ENCODE data around the gene PIK3AP1. TPM values are rescaled to one million over a fixed set of nuclear protein-coding genes. Genes with fewer than 3 reads are reported as not detected.

Gene PIK3AP1
- total RNA-seq, 1 donor: not detected

DNA sequence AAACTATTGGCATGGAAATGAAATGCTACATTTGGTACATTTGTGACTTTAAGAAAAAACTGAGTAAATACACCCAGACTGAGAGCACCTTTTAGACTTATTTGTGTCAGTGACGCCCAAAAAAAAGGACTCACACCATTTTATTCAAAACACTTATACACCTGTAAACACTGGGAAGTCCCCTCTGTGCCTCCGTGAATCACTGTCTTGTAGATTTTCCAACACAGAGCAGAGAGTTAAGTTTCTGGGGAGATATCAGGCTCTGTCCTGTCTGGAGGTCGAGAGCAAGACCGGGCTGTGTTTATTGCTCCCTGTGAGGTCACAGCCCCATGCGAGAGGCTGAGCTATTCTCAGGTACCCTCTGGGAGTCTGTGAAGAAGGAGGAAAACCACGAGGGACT, 72.8 kb downstream of the PIK3AP1 start:
- no peak overlapping the region for H3K4me3 ChIP-seq (ENCODE audit: low read depth, low read length)
- TF ChIP-seq, protein P1, sequence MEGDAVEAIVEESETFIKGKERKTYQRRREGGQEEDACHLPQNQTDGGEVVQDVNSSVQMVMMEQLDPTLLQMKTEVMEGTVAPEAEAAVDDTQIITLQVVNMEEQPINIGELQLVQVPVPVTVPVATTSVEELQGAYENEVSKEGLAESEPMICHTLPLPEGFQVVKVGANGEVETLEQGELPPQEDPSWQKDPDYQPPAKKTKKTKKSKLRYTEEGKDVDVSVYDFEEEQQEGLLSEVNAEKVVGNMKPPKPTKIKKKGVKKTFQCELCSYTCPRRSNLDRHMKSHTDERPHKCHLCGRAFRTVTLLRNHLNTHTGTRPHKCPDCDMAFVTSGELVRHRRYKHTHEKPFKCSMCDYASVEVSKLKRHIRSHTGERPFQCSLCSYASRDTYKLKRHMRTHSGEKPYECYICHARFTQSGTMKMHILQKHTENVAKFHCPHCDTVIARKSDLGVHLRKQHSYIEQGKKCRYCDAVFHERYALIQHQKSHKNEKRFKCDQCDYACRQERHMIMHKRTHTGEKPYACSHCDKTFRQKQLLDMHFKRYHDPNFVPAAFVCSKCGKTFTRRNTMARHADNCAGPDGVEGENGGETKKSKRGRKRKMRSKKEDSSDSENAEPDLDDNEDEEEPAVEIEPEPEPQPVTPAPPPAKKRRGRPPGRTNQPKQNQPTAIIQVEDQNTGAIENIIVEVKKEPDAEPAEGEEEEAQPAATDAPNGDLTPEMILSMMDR (IDR thresholded peaks at IDR 0.05; ENCODE audit: insufficient read depth, low read length): no peak
- no peak for DNase-seq (ENCODE audit: low read depth)

DNA sequence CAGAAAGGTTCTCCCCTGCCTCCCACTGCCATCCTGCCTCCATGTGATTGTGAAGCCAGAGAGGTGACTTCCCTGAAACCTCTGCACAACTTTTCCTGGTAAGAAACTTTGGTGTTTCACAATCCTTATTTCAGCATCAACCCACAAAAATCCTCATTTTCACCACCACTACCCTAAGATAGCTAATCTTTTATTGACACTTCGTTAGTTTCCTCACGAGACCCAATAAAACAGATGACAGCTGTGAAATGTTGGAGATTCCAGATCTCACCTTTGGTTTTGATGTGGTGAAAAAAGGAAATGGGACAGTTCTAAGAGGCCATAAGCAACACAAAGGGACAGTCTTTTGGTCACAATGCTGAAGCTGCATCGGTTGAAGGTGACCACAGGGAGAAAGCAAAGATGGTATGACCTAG, 73.6 kb downstream of the PIK3AP1 start:
- no peak overlapping the region for H3K4me3 ChIP-seq (ENCODE audit: low read depth, low read length)
- TF ChIP-seq, protein P1 (IDR thresholded peaks at IDR 0.05; ENCODE audit: insufficient read depth, low read length): no peak
- DNase-seq (ENCODE audit: low read depth): no peak

DNA sequence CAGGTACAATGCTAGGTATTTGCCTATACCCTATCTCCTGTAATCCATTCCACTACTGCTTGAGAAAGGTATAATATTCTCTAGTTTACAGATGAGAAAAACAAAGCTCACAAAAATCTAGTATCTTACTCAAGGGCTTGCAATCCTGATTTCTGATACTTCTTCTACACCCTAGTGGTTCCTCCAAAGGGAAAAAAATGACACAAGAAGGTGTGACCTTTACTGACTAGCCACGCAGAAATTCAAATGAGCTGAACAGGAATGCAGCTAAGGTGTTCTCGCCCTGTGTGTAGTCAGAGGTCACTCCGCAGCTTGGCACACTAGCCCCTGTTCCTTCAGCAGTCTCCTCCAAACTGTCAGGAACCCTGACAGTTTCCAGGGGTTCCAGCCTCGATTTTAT, 74.0 kb downstream of the PIK3AP1 start:
- TF ChIP-seq, protein P1 (IDR thresholded peaks at IDR 0.05; ENCODE audit: insufficient read depth, low read length): no peak
- no peak overlapping the region for H3K4me3 ChIP-seq (ENCODE audit: low read depth, low read length)
- no peak for DNase-seq (ENCODE audit: low read depth)

DNA sequence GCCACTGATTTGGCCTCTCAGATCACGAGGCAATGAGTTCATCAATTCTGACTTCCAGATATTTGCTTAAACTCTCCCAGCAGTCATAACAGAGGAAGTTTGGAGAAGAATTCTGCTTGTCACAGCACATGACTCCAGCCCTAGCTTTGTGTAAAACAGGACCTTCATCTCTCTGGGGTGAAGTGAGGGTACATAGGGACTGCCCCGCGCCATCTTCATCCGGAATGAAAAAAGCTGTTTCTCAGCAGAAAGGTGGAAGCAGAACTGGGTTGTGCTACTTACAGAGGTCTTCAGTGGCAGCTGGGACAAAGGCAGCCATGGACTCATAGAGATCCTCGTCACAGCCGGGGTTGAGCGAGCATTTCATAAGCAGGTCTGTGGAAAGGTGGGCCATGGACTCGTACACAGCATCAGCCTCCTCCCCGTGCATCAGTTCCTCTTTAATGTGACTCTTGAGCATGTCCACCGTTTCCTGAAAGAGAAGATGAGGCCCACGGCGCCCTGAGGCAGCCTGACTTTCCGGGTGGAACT, 75.1 kb downstream of the PIK3AP1 start:
- TF ChIP-seq, protein P1 (IDR thresholded peaks at IDR 0.05; ENCODE audit: insufficient read depth, low read length): no peak
- no peak for DNase-seq (ENCODE audit: low read depth)
- H3K4me3 ChIP-seq (ENCODE audit: low read depth, low read length): no peak overlapping the region

DNA sequence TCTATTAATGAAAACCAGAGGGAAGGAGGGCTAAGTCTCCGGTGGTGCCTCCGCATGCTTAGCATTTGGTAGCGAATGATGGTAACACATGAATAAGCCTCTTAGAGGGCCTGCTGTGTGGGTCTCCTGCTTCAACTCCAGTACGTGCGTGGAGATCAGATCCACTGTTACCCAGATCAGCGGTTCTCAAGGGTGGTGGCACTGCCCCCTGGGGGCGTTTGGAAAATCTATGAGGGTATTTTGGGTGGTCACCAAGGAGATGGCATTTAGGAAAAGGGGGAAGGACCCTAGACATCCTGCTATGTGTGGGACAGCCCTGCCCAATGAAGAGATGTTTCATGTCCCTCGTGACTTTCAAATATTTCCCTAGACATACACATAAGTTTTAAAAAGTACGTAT, 76.4 kb downstream of the PIK3AP1 start:
- DNase-seq (ENCODE audit: low read depth): no peak
- no peak overlapping the region for H3K4me3 ChIP-seq (ENCODE audit: low read depth, low read length)
- TF ChIP-seq, protein P1 (IDR thresholded peaks at IDR 0.05; ENCODE audit: insufficient read depth, low read length): no peak

DNA sequence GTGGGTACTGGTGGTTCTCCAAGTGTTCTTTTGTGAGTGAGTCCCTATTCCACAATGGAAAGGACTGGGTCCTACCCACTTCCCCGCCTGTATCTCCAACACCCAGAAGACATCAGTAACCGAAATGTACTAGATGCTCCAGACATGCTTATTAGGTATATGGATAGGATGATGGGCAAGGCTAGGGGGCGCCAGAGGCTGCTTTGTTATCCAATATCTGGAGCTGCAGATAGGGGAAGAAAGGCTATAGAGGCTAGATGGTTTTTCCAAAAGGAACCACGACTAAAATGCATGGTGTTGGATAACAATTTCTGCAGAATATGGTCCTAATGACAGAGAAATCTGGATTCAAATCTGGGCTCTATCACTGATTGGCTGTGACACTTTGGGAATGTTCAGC, 77.3 kb downstream of the PIK3AP1 start:
- TF ChIP-seq, protein P1 (IDR thresholded peaks at IDR 0.05; ENCODE audit: insufficient read depth, low read length): peak; percentile 21
- no peak for DNase-seq (ENCODE audit: low read depth)

DNA sequence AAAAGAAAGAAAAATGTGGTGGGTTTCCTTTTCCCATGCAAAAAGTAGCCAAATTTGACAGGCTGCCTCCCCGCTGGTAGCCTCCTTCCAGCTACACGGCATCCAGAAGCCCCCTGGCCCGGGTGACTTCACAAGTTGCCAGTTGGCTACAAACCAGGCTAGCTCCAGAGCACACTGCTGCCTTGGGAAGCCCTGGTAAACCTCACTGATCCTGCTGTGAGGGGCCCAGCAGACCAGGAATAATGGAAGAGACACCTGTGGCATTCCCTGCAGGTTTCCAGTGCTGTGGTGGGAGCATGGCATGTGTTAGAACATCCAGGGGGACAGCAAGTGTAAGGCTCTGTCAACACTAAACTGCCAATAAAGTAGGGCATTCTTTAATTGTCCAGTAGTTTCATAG, 77.8 kb downstream of the PIK3AP1 start:
- DNase-seq (ENCODE audit: low read depth): no peak
- no peak overlapping the region for H3K4me3 ChIP-seq (ENCODE audit: low read depth, low read length)
- TF ChIP-seq, protein P1 (IDR thresholded peaks at IDR 0.05; ENCODE audit: insufficient read depth, low read length): no peak

More for the DNA sequence above, 77.3 kb downstream of the PIK3AP1 start:
- H3K4me3 ChIP-seq (ENCODE audit: low read depth, low read length): no peak overlapping the region

Data from fibroblast of the aortic adventitia (primary cell).